Liver (tissue), 9 donors: ENCODE results near the gene DDX21. TPM values are rescaled to one million over a fixed set of nuclear protein-coding genes. Genes with fewer than 3 reads are reported as not detected.

Source experiments
- DNase-seq: peaks from one replicate; pipeline ENCODE4 v3.0.0-alpha.2; 2017; ENCODE audit warnings: low spot score
- H3K27ac ChIP-seq, 2 donors: one replicate each; pipeline ENCODE4 v1.7.0; 2013; ENCODE audit warnings: inconsistent platforms in 2 of 2, low read length in 2 of 2, control low read depth in 1 of 2, low read depth in 1 of 2, mild to moderate bottlenecking in 1 of 2
- H3K27me3 ChIP-seq, 4 donors: one replicate each; pipeline versions ENCODE4 v1.6.1 to v1.7.0; 2013; ENCODE audit warnings: low read length in 3 of 4, inconsistent platforms in 1 of 4, mild to moderate bottlenecking in 1 of 4, moderate library complexity in 1 of 4; ENCODE audit not compliant: control insufficient read depth in 4 of 4, insufficient read depth in 4 of 4
- H3K36me3 ChIP-seq, 4 donors: one replicate each; pipeline versions ENCODE4 v1.6.1 to v1.7.0; 2013; ENCODE audit warnings: low read length in 3 of 4, mild to moderate bottlenecking in 3 of 4, low read depth in 1 of 4, moderate library complexity in 1 of 4; ENCODE audit not compliant: control insufficient read depth in 4 of 4, insufficient read depth in 3 of 4
- H3K4me1 ChIP-seq, 4 donors: one replicate each; pipeline versions ENCODE4 v1.6.1 to v1.7.0; 2013; ENCODE audit warnings: low read length in 3 of 4, mild to moderate bottlenecking in 3 of 4, moderate library complexity in 1 of 4; ENCODE audit not compliant: control insufficient read depth in 4 of 4, insufficient read depth in 4 of 4
- H3K4me3 ChIP-seq, 3 donors: one replicate each; pipeline versions ENCODE4 v1.6.1 to v1.7.0; 2013; ENCODE audit warnings: low read length in 3 of 3, control low read depth in 1 of 3, low read depth in 1 of 3, mild to moderate bottlenecking in 1 of 3
- H3K9ac ChIP-seq, 2 donors: one replicate each; pipeline ENCODE4 v1.7.0; 2013; ENCODE audit warnings: low read length in 2 of 2, mild to moderate bottlenecking in 2 of 2, moderate library complexity in 2 of 2, control low read depth in 1 of 2, low read depth in 1 of 2
- H3K9me3 ChIP-seq, 4 donors: one replicate each; pipeline versions ENCODE4 v1.6.1 to v1.7.0; 2013; ENCODE audit warnings: low read length in 3 of 4; ENCODE audit not compliant: control insufficient read depth in 4 of 4
- EGR1 ChIP-seq, 2 donors: IDR thresholded peaks; 2 replicates each; pipeline ENCODE4 v1.6.1; 2016 to 2018; ENCODE audit warnings: antibody characterized with exemption in 2 of 2, low read depth in 2 of 2
- FOXA1 ChIP-seq: IDR thresholded peaks from 2 replicates; pipeline ENCODE4 v1.6.1; 2016; ENCODE audit warnings: antibody characterized with exemption
- FOXA2 ChIP-seq: IDR thresholded peaks from 2 replicates; pipeline ENCODE4 v1.6.1; 2016; ENCODE audit warnings: antibody characterized with exemption
- GABPA ChIP-seq, 2 donors: IDR thresholded peaks in 1 of 2; conservative IDR thresholded peaks in 1 of 2; 2 replicates each; pipeline ENCODE4 v1.6.1; 2016; ENCODE audit warnings: antibody characterized with exemption in 2 of 2, mild to moderate bottlenecking in 1 of 2, moderate library complexity in 1 of 2
- HNF4A ChIP-seq, 2 donors: conservative IDR thresholded peaks; 2 replicates each; pipeline ENCODE4 v1.6.1; 2016; ENCODE audit warnings: antibody characterized with exemption in 2 of 2, mild to moderate bottlenecking in 2 of 2
- HNF4G ChIP-seq: IDR thresholded peaks from 2 replicates; pipeline ENCODE4 v1.6.1; 2016; ENCODE audit warnings: antibody characterized with exemption
- JUND ChIP-seq, 2 donors: IDR thresholded peaks; 2 replicates each; pipeline ENCODE4 v1.6.1; 2016; ENCODE audit warnings: antibody characterized with exemption in 2 of 2
- NR2F2 ChIP-seq: IDR thresholded peaks from 2 replicates; pipeline ENCODE4 v1.6.1; 2016; ENCODE audit warnings: antibody characterized with exemption
- RAD21 ChIP-seq, 2 donors: IDR thresholded peaks; 2 replicates each; pipeline ENCODE4 v1.6.1; 2016; ENCODE audit warnings: antibody characterized with exemption in 2 of 2, mild to moderate bottlenecking in 2 of 2
- RXRA ChIP-seq, 2 donors: IDR thresholded peaks; 2 replicates each; pipeline ENCODE4 v1.6.1; 2017 to 2018; ENCODE audit warnings: antibody characterized with exemption in 2 of 2, mild to moderate bottlenecking in 1 of 2
- SP1 ChIP-seq: IDR thresholded peaks from 2 replicates; pipeline ENCODE4 v1.6.1; 2018; ENCODE audit warnings: antibody characterized with exemption, mild to moderate bottlenecking
- TAF1 ChIP-seq: conservative IDR thresholded peaks from 2 replicates; pipeline ENCODE4 v1.6.1; 2016; ENCODE audit warnings: antibody characterized with exemption, mild to moderate bottlenecking
- YY1 ChIP-seq: IDR thresholded peaks from 2 replicates; pipeline ENCODE4 v1.6.1; 2016; ENCODE audit warnings: antibody characterized with exemption, mild to moderate bottlenecking
- WGBS: extraction: QIAGEN DNeasy Blood & Tissue Kit; methylation state at CpG from one replicate; pipeline ENCODE4 v1.1.7; 2013; 5-methylcytosine and 5-hydroxymethylcytosine counted together
- polyA plus RNA-seq, 2 donors: library from polyadenylated mRNA; stranded (reverse) in 1 of 2; unstranded in 1 of 2; fragments of 200-250 nt in 1 of 2; fragments of >200 nt in 1 of 2; fragmentation: Nextera tagmentation in 1 of 2; extraction: Ambion mirVana in 1 of 2; gene quantifications; one replicate each; pipeline versions ENCODE4 v1.2.1 to v1.2.3, GENCODE V29; 2013 to 2015
- total RNA-seq, 2 donors: library from RNA; depleted of rRNA; stranded (reverse); fragments of >200 nt; gene quantifications; one replicate each; pipeline ENCODE4 v1.2.3, GENCODE V29; 2014
- TF ChIP-seq, protein P1 (sequence below): IDR thresholded peaks from 2 replicates; pipeline ENCODE4 v1.6.1; 2016; ENCODE audit warnings: antibody characterized with exemption
- TF ChIP-seq, protein P2 (sequence below): fragments of 150-350 bp; IDR thresholded peaks from 2 replicates; pipeline ENCODE4 v1.5.1; 2017; ENCODE audit warnings: improper control_type of control experiment, low read depth, low read length; ENCODE audit not compliant: missing input control
- TF ChIP-seq, protein P3 (sequence below): IDR thresholded peaks from 2 replicates; pipeline ENCODE4 v1.6.1; 2016; ENCODE audit warnings: antibody characterized with exemption
- TF ChIP-seq, protein P4 (sequence below): IDR thresholded peaks from 2 replicates; pipeline ENCODE4 v1.6.1; 2016; ENCODE audit warnings: antibody characterized with exemption, mild to moderate bottlenecking
- TF ChIP-seq, protein P5 (sequence below): IDR thresholded peaks from 2 replicates; pipeline ENCODE4 v1.6.1; 2016; ENCODE audit warnings: antibody characterized with exemption
- donor health status: healthy.
- donor health status: healthy.
- donor health status: healthy.
- donor health status: healthy.
- donor health status: healthy.

The DDX21 gene
- total and polyA plus RNA-seq, 4 donors, result 13.9 to 38.4 (median 26.2) TPM

- peak within 1 kb of the TSS; percentile 60 to 84 for H3K9ac ChIP-seq
- H3K4me1 ChIP-seq, result peaks cover 0 to 19% (median 12%) of the 10 kb centered on the region in 4 donors
- no peaks in the 10 kb centered on the region for H3K27me3 ChIP-seq
- WGBS, result under 1% methylated on average over 62 of the region's 62 CpGs
- peak; percentile 45 for TF ChIP-seq NR2F2
- TF ChIP-seq HNF4A (conservative IDR thresholded peaks at IDR 0.05), result peak in 1 of 2 donors; percentile 30
- peak; percentile 55 to 65 for TF ChIP-seq RAD21 (IDR thresholded peaks at IDR 0.05)
- TF ChIP-seq, protein P1, sequence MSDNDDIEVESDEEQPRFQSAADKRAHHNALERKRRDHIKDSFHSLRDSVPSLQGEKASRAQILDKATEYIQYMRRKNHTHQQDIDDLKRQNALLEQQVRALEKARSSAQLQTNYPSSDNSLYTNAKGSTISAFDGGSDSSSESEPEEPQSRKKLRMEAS, result peak; percentile 85
- peak; percentile 80 for TF ChIP-seq TAF1
- peak in 1 of 2 donors; percentile 61 for TF ChIP-seq JUND (IDR thresholded peaks at IDR 0.05)
- TF ChIP-seq EGR1 (IDR thresholded peaks at IDR 0.05; ENCODE audit: low read depth in 2 of 2), result no peak
- TF ChIP-seq YY1, result peak; percentile 96
- TF ChIP-seq HNF4G, result no peak
- peak in 1 of 2 donors; percentile 82 for TF ChIP-seq GABPA (IDR thresholded peaks at IDR 0.05 in 1 of 2, conservative IDR thresholded peaks at IDR 0.05 in 1 of 2)
- TF ChIP-seq FOXA1, result no peak
- TF ChIP-seq, protein P2, sequence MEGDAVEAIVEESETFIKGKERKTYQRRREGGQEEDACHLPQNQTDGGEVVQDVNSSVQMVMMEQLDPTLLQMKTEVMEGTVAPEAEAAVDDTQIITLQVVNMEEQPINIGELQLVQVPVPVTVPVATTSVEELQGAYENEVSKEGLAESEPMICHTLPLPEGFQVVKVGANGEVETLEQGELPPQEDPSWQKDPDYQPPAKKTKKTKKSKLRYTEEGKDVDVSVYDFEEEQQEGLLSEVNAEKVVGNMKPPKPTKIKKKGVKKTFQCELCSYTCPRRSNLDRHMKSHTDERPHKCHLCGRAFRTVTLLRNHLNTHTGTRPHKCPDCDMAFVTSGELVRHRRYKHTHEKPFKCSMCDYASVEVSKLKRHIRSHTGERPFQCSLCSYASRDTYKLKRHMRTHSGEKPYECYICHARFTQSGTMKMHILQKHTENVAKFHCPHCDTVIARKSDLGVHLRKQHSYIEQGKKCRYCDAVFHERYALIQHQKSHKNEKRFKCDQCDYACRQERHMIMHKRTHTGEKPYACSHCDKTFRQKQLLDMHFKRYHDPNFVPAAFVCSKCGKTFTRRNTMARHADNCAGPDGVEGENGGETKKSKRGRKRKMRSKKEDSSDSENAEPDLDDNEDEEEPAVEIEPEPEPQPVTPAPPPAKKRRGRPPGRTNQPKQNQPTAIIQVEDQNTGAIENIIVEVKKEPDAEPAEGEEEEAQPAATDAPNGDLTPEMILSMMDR, result peak; percentile 25
- TF ChIP-seq, protein P3, sequence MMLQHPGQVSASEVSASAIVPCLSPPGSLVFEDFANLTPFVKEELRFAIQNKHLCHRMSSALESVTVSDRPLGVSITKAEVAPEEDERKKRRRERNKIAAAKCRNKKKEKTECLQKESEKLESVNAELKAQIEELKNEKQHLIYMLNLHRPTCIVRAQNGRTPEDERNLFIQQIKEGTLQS, result no peak
- TF ChIP-seq, protein P4, sequence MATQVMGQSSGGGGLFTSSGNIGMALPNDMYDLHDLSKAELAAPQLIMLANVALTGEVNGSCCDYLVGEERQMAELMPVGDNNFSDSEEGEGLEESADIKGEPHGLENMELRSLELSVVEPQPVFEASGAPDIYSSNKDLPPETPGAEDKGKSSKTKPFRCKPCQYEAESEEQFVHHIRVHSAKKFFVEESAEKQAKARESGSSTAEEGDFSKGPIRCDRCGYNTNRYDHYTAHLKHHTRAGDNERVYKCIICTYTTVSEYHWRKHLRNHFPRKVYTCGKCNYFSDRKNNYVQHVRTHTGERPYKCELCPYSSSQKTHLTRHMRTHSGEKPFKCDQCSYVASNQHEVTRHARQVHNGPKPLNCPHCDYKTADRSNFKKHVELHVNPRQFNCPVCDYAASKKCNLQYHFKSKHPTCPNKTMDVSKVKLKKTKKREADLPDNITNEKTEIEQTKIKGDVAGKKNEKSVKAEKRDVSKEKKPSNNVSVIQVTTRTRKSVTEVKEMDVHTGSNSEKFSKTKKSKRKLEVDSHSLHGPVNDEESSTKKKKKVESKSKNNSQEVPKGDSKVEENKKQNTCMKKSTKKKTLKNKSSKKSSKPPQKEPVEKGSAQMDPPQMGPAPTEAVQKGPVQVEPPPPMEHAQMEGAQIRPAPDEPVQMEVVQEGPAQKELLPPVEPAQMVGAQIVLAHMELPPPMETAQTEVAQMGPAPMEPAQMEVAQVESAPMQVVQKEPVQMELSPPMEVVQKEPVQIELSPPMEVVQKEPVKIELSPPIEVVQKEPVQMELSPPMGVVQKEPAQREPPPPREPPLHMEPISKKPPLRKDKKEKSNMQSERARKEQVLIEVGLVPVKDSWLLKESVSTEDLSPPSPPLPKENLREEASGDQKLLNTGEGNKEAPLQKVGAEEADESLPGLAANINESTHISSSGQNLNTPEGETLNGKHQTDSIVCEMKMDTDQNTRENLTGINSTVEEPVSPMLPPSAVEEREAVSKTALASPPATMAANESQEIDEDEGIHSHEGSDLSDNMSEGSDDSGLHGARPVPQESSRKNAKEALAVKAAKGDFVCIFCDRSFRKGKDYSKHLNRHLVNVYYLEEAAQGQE, result peak; percentile 59
- TF ChIP-seq, protein P5, sequence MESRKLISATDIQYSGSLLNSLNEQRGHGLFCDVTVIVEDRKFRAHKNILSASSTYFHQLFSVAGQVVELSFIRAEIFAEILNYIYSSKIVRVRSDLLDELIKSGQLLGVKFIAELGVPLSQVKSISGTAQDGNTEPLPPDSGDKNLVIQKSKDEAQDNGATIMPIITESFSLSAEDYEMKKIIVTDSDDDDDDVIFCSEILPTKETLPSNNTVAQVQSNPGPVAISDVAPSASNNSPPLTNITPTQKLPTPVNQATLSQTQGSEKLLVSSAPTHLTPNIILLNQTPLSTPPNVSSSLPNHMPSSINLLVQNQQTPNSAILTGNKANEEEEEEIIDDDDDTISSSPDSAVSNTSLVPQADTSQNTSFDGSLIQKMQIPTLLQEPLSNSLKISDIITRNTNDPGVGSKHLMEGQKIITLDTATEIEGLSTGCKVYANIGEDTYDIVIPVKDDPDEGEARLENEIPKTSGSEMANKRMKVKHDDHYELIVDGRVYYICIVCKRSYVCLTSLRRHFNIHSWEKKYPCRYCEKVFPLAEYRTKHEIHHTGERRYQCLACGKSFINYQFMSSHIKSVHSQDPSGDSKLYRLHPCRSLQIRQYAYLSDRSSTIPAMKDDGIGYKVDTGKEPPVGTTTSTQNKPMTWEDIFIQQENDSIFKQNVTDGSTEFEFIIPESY, result peak; percentile 72
- peak; percentile 67 for TF ChIP-seq SP1
- TF ChIP-seq FOXA2, result no peak
- peak; percentile 67 to 71 for TF ChIP-seq RXRA (IDR thresholded peaks at IDR 0.05)
- H3K9me3 ChIP-seq, result no peaks in the 10 kb centered on the region
- H3K36me3 ChIP-seq, result peaks cover 2 to 16% (median 9%) of the 10 kb centered on the region in 4 donors
- peak within 1 kb of the TSS; percentile 69 to 70 for H3K27ac ChIP-seq
- peak within 1 kb of the TSS; percentile 86 to 96 (median 91) for H3K4me3 ChIP-seq
- peak; percentile 83 for DNase-seq
Measured at GRCh38 chr10:68988530-68989316, 32.8 kb downstream of the DDX21 start, which contains the start of gene KIFBP. KIFBP (plus strand) TSS chr10:68988803; CDS start chr10:68988833, 30 bp downstream.
